Fibroblast of pulmonary artery (primary cell): ENCODE data around the gene C18orf54.
"Not testable (repeated sequence)": the region's sequence is repeated elsewhere in the genome, so short reads cannot be mapped to it uniquely, and the experiment has no call there.

Source experiments
- DNase-seq: peaks from one replicate; pipeline ENCODE4 v3.0.0-alpha.2; 2010; ENCODE audit warnings: low read depth
- H3K4me3 ChIP-seq: replicated peaks from 2 replicates; pipeline ENCODE4 v1.5.1; 2011; ENCODE audit warnings: low read depth, mild to moderate bottlenecking, control low read depth, low read length, moderate library complexity
- CTCF ChIP-seq: IDR thresholded peaks from 2 replicates; pipeline ENCODE4 v1.5.1; 2011; ENCODE audit warnings: mild to moderate bottlenecking, control low read depth, low read length, inconsistent platforms; ENCODE audit errors: missing control alignments

C18orf54 gene

GRCh38 chr18:54357660-54358494, at the start of gene C18orf54, which contains the start of gene STARD6:
Gene C18orf54 (plus strand): TSS chr18:54357906. CDS start chr18:54360573, 2,667 bp downstream.
Gene STARD6 (minus strand): TSS chr18:54357858. CDS start chr18:54354573, 3,285 bp downstream.
- DNase-seq = peak; percentile 91
- peak within 1 kb of the TSS; percentile 78 for H3K4me3 ChIP-seq
- no peak for TF ChIP-seq CTCF

- DNase-seq, H3K4me3 ChIP-seq: not testable (repeated sequence)
Measured at GRCh38 chr18:54309564-54309963, 48.1 kb upstream of the C18orf54 start.

DNA sequence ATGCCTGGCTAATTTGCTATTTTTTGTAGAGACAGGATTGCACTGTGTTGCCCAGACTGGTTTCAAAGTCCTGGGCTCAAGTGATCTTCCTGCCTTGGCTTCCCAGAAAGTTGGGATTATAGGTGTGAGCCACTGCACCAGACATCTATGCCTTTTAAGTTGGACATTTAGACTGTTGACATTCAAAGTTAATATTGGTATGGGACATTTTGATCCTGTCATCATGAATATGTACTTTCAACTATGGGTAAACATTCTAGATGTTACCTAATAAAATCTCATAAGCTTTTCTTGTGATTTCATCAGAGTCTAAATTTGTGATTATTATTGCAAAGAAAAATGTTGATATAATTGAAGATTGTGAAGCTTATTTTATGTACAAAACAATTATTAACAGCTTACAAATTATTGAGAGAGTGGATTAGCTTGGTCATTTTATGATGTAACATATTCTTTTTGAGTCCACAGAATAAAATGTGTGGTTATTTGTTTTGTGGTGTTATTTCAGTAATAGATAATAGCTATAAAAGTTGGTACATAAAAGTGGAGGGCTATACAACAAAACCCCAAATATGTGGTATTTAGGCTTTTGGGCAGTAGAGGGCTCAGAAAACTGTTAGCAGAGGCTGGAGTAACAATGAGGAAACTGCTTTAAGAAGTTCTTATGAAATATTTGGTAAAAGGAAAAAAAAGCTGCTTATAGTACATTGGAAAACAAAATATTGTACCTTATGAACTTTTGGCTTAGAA, 41.5 kb upstream of the C18orf54 start:
- DNase-seq = no peak
- no peak for TF ChIP-seq CTCF
- no peak overlapping the region for H3K4me3 ChIP-seq

- no peak for DNase-seq
- no peak for TF ChIP-seq CTCF
- no peak overlapping the region for H3K4me3 ChIP-seq
Measured at GRCh38 chr18:54323561-54323960, 34.1 kb upstream of the C18orf54 start.

DNA sequence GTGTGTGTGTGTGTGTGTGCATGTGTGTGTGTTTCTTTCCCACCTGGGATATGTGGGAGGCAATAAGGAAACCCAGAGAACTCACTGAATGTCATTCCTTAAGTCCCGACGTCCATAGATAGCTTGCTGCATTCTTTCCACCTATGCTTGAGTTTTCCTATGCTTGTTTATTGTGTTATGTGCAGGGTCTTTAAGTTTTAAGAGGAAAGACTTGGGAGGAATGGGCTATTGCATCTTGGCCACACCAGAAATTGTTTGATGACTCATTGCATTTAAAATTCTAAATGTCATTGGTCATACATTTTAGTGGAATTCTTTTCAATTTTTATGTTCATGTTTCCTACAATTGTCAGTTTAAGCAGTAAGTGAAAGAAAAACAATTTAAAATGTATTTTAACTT, 33.7 kb upstream of the C18orf54 start:
- no peak for DNase-seq
- H3K4me3 ChIP-seq = no peak overlapping the region
- no peak for TF ChIP-seq CTCF

- no peak overlapping the region for H3K4me3 ChIP-seq
- DNase-seq = no peak
- no peak for TF ChIP-seq CTCF
Measured at GRCh38 chr18:54327818-54328217, 29.9 kb upstream of the C18orf54 start.

- no peak for DNase-seq
- H3K4me3 ChIP-seq = no peak overlapping the region
- TF ChIP-seq CTCF = no peak
Measured at GRCh38 chr18:54329787-54330186, 27.9 kb upstream of the C18orf54 start.
